Measurements from ENCODE around the gene RRAGD.

RRAGD gene

DNA sequence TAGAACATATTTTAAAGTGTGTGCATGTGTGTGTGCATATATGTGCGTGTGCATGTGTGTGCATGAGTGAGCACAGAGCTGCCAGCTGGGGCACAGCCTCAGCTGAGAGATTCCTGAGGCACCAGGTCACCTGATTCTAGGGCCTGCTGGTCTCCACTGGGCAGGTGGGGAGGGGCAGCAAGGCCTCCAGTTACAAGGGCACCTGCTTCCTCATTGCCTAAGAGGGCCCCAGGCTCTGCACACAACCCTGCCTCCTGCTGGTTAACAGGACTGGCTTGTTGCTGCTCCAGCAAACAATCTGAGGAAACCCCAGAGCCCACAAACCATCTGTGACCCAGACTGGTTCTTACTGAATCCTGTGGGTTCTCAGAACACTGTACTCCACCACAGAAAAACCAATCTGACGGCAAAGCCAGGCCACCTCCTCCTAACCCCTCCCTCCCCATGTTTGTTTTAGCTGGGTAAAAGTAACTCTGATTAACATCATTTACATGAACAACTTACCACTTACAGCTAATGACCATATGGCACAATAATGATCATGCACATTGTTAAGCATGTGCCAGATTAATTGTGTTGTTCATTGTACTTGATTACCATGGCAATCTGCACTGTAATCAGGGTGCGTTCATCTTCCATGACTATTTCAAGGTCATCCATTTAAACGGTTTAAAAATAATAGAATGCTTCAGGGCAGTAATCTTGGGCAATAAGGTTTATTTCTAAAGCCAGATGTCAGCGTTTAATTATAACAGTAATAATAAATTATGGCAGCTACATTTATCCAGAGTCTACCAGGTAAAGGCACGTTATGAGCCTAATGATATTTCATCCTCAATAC, 36.4 kb downstream of the RRAGD start:
- DNase-seq, result peak; percentile 77

DNA sequence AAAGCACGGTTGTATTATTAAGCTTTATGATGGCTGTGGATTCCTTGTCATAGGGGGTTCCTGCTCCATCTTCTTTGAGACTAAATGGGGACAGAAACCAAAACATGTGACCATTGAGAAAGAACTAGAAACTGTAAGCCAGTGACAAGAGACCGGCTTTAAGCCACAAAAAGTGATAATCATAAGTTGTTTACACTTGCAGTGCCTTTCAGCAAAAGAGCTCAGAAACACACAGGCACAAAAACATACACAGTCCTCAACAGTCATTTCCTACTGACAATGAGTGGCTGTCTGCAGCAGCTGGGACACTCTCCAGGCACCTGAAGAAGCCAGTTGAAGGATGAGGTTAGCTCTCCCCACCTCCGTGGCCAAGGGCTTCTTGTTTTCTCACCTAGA, 39.6 kb downstream of the RRAGD start:
- DNase-seq, result no peak

DNA sequence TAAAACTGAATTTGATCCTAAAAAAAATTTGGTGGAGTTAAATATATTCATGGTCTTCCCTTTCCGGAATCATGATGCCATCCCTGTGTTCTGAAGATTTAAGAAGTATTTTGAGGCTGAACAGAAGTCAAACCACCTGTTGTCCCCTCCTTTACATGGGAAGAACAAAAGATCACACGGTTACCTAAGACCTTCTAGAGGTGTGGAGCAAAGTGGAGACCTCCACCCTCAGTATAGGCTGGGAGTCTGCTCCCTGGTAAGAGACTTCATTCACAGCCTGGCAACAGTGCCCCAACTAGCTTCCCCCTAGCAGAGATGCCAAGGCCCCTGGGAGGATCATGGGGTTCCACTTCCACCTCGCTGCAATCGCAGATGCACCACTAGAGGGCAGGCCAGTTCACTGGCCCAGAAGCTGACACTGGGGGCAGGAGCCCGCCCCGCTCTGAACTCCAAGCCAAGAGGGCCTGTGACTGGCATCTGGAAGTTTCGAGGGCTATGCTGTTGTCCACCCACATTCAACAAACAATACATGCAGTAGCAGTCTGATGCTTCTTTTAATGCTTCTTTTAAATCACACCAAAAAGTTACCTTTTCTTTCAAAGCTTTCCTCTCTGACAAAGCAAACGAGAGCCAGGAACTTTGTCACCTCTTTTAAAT, 40.1 kb downstream of the RRAGD start:
- peak; percentile 91 for DNase-seq

DNA sequence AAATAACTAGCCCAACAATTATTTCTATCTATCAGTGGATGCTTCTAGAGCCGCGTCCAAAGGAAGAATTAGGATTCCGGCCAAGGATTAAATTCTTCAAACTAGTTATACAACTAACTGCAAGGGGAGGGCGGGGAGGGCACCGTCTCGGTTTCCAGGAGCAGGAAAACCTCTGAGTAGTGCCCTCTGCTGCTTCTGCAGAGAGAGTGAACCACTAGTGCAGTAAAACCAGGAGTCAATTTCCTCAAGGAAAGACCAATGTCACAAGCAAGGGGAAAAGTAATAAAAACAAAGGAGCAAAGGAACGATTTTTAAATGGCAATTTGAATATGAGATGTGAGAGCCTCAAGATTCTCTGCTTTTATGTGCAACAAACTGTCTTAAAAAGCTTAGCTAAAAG, 43.1 kb downstream of the RRAGD start:
- no peak for DNase-seq

DNA sequence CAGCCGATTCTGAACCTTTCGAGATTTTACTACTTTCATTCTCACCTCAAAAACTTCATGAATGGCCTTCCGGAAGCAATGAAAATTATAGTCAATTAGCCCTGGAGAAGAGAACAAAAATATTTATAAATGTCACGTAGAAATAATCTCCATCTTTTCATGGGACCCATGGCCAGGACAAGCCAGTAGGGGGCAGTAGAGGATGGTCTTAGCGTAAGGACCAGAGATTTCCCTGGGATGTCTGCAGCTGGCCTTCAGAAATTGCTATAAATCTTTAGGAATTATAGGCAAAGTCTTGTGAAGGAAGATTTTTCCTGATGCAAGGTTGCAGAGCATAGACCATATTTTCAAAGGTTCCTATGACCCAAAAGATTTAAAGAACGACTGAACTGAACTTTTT, 44.0 kb downstream of the RRAGD start:
- peak; percentile 82 for DNase-seq

DNA sequence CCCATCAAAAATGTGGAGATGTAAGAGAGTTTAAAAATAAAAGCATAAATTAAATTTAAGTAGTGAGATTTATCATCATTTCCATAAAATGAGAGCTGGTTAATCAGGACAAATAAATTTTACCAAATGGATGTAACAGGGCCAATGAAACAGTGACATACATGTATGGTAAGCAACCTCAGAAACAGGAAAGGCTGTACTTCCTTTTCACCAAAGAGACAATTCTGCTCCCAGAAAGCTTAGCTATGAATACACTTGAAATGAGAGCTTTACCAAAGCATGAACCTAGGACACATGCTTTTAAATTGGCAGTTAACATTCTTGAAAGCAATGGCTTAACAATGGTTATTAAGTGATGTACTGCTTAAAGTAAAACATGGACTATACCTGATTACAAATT, 47.5 kb downstream of the RRAGD start:
- no peak for DNase-seq

DNA sequence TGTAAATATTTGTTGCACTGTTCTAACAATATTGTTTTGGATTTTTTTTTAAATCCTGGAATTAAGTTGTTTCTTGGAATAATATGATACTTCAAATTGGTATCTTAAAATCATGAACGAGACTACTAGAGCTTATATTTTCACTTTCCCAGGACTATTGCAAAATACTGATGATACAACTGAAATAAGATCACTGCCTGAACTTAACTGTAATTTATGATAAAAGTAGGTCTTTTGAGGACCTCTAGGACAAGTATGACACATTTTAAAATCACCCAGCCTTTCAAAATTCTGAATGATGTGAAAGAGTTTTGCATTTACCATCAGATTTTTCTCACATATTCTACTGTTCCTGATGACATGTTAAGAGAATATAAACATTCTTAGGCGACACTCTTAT, 50.9 kb downstream of the RRAGD start:
- DNase-seq, result no peak

DNA sequence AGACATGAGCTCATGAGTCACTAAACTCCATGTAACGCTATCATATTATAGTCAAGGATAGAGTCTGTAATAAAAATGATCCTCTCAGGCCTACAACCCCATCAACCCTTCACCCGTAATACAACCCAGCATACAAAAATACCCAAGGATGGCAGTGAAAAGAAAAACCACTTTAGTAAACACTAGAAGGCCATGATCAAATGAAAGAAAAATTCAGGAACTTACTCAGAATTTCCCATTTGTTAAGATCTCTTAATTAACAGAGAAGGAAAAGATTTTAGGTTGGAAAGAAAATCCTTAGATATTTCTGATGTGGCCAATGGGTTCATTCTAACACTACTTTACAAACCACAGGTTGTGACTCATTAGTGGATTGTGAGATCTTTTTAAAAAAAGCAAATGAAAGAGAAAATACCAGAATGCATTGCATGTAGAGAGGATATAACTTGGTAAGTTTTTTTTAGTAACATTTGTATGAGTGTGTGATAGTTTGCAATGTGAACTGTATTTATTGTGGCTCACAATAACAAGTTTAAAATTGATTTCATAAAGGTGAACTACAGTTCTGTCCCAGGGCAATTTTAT, 51.6 kb downstream of the RRAGD start:
- no peak for DNase-seq

DNA sequence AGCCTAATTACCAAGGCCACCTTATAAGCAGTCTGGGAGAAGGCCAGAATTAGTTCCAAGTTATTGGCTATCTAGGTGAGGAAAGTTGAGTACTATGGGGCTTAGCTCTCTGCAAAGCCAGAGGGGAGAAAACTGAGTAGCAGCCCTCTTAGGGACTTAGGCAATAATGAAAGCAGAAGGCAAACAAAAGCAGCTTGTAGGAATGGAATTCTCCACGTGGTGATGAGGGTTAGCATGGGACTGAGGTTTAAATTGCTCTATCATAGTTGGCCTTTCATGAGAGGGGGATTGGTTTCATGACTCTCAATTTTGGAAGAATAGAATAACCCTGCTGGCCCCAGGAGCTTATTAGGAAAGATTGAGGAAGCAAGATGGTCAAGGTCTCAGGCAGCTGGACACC, 52.5 kb downstream of the RRAGD start:
- no peak for DNase-seq

DNA sequence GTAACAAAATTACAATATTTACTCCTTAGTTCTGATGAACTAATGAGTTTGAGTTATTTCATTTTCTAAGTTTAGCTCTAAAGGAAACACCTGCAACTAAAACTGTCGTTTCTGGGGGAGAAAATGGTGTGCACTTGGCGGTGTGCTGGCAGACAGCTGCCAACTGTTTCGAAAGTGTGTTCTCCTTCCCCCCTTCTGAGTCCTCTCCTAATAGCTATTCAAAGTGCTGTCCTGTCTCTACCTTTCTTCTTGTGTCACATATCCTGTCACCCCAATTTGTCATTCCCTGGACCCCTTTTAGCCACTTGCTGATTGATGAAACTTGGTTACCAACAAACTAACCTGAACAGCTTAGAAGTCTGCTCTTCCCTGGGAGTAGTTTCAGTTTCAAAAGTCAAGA, 54.7 kb downstream of the RRAGD start:
- DNase-seq, result no peak

DNA sequence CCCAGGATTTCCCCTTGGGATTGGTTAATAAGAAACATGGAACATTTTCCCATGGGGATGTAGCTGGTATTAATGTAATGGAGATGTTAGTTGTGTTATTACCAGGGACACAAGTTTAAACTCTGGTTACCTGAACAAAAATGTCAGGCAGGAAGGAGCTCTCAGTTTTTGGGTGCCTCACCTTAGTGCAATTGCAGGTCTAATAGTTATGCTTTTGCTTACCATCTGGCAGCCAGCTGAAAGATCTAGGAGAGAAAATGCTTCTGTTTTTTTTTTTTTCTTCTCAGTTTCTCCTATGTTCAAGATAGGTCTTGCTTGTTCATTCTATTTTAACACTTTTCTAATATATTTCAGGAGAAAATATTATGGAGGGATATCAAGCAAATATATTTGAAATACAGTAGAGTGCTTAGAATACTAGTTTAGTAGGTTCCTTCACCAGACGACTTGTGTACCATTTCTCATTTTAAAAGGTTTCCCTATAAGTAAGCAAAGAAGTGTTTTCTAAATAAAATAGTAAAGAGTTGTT, 55.4 kb downstream of the RRAGD start:
- DNase-seq, result no peak

DNA sequence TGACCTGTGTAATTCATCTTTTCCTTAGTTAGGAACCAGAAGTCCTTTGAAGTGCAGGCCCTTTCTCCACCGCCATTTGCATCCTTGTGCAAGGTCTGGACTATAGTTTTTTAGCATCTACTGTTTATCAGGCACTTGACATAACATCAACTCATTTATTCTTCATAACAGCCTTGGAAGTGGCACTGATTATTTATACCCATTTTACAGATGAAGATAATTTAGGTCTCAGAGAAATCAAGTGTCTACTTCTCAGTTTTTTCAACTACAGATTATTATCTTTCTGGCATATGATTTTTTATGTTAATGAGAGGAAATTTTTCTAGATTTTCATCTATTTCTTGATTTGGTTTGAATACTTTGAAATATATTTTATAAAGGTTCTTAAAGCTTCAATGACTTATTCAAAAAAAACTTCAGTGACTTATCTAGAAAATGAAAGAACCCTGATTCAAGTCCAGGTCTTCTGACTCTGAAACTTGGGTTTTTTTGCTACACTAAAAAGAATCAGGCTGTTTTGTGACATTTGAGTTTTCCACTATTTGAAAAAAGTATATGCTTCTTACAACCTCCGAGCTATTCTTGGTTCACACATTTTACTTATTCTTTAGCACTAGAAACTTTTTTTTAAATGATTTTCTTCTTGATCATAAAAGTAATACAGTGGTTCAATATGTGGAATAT, 56.4 kb downstream of the RRAGD start:
- DNase-seq, result no peak

DNA sequence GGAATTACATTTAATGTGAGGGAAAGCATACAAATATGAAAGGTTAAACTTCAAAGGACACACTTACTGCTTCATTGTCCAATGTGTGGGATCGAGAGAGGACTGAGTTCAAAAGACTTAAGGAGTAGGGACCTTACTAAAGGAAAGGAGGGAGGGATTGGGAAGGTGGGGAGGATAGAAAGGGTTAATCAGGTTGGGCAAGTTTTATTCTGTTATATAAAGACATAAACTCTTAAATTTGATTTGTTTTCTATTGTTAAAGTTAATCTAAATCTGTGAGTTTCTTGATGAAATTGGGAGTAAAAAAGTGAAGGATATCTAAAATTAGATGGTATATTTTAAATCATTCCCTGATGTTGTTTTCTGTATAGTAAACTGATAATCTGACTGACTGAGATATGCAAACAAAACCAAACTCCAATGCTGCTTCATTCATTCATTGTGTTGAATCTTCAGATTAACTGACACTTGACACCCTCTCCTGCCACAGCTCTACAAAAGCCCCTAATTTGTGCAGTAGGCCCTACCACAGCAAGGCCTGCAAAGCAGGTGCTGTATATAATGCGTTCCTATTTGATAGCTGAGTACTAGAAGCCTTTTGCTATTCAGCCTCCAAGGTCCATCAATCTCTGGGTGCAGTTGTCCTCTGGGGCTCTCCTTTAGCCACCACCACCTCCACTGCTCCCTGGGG, 58.2 kb downstream of the RRAGD start:
- DNase-seq, result no peak

DNA sequence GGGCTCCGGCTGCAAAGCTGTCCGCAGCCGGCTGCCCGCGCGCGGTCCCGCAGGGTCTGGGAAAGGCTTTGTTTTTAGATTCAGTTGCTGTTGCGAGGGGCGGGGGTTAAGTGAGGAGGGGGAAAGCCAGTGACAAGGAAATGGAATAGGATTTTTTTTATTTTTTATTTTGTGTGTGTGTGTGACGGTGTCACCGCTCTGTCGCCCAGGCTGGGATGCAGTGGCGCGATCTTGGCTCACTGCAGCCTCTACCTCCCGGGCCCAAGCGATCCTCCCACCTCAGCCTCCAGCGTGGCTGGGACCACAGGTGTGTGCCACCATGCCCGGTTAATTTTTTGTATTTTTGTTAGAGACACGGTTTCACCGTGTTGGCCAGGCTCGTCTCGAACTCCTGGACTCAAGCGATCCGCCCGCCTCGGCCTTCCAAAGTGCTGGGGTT, 58.9 kb downstream of the RRAGD start:
- peak; percentile 64 for DNase-seq

DNA sequence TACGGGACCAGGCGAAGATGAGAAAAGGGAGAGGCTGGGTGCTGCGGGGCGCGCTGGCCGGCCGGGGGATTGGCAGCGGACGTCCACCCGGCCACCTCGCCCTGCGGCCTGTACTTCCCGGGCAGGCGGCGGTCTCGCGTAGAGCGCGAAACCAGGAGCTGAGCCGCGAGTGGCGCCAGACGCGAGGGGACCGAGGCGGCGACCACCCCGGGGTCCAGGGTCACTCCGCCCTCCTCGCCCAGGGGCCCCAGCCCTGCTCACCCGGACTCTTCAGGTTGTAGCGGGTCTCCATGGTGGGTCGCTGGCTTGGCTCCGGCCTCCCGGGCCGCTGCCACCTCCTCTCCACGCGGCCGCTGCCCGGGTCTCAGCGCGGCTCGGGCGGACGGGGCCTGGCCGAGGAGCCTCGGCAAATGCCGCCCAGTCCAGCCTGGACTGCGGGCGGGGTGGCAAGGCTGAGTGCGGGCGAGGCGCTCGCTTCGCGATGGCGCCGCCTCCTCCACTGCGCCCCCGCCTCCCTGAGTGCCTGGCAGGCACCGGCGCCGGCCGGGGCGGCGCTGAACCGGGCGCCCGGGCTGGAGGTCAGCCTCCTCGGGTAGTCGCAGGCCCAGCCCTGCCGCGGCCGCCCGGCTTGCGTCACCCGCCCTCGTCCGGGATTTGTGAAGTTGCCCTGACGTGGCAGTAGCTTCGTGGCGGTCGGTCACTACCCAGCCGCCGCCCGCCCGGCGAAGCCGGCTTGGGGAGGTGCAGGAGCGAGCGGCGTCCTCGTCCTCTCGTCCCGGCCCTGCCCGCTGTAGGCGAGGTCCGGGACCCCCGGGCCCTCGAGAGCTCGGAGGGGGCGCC, 59.6 kb downstream of the RRAGD start, which contains the start of gene UBE2J1:
UBE2J1 (minus strand) TSS at position 445 of the 840 bp plus-strand sequence; CDS start at position 292, 153 bp downstream.
- peak; percentile 91 for DNase-seq

DNA sequence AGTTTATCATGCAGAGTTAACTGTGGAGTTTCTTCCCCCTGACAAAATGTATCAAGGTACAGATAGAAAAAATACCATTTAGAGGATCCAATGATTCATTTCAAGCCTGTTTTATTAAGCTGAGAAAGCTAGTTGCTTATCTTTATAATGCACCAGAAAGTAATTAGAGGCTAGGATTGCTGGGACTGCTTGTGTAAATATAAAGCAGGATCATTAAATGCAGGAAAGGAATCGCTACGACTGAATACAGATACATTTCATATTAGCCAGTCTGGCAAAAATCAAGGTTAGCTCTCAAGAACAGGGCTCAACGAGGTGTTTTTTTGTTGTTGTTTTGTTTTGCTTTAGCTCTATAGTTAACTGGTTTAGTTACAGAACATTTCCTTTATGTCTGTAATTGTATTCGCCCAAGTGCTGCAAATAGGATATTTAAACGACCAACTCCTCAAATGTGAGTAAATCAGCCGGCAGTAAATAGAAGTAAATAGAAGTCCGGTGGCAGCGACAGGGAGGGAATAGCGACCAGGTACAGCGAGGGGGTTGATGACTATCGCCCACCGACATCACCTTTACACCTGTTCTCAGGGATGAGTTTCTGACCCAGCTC, 60.3 kb downstream of the RRAGD start:
- DNase-seq, result no peak

DNA sequence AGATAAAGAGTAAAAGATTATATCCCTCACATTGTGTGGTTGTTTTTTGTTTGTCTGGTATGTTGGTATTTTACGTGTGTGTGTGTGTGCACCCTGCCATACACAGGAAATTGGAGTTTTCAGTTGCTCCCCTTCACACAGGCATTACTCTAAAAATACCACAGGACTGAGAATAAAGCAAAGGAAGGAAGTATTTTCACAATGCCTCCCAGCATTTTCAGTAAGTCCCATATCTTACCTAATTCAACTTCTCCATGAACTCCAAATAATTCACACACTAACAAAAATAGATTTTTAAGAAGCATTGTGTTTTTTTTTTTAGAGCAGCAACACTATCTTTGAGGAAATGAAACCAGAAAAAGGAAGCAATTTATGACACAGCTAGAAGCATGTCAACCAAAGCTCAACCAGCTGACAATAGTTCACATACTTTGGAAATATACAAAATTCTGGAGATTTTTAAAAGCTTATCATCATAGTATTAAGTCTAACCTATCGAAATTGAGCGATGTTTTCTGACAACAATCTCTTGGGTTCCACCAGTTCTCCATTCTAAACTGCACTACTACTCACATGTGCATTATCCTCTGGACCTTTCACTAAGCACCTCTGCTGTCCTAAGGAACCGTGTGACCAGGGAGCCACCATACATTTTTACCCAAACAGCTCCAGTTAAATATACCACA, 61.6 kb downstream of the RRAGD start:
- DNase-seq, result no peak

DNA sequence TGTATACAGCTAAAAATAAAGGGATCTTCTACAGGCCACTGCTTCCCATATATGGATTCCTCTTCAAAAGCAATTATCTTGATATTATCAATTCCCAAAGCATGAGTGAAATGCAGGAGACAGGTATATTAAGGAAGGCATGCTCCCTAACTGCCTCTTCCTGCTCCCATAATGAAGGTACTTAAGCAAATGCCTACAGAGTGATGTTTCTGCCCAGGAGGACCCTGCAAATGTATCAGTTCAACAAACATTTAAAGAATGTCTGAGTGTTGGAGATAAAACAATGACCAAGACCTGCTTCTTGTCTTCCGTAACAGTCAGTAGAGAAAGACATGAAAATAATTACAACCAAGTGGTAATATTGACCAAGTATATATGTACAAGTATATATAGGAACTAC, 63.7 kb downstream of the RRAGD start:
- no peak for DNase-seq

DNA sequence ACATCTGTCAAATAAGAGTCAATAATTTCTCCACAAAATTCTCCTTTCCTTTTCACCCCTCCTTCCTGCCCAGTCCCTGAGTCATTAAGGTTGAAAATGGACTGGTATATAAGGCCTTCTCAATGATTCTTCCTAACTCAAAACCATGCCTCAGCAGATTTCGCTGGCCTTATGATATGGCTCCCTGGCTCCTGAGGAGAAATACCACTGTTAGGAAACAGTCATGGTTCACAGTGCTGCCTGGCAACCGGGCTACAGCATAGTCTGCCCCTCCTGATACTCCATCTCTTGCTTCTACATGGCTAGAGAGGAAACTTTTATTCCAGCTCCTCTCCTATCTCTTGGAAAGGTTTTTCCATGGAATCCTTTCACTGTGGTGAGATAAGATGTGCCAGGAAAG, 64.2 kb downstream of the RRAGD start:
- DNase-seq, result no peak

DNA sequence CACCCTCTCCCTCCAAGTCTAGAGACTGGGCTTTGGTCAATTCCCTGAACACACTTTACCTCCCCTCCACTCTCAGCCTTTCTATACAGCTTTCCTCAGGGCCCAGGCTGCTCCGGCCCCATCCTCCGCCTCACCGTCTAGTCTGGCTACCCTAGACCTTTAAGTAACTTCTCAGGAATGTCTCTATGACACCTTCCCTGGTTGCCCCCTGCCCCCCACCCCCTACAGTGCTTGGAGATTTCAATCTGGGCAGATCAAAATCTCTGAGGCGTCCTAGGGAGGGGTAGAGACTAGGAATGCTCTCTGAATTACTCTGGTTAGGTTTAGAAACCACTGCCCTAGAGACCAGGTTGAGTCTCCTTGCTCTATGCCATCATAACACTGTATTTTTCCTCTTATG, 65.6 kb downstream of the RRAGD start:
- DNase-seq, result no peak

DNA sequence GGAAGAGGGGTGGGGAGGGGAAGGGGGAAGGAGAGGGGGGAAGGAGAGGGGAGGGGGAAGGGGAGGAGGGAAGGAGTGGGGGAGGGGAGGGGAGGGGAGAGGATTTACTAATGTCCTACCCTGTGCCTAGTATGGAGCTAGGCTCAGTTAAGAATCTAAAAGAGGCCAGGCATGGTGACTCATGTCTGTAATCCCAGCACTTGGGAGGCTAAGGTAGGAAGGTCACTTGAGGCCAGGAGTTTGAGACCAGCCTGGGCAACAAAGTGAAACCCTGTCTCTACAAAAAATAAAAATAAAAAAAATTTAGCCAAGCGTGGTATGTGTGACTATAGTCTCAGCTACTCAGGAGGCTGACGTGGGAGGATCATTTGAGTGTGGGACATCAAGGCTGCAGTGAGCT, 72.5 kb downstream of the RRAGD start:
- no peak for DNase-seq

Data from activated effector memory CD4-positive, alpha-beta T cell treated with anti-CD3 and anti-CD28 coated beads, Interleukin-2, amount 50 U/mL, for 16 hours (primary cell).